ENCODE data around the gene NAB1.

GRCh38 chr2:190698895-190699294 lies 50.0 kb downstream of the NAB1 start:
- TF ChIP-seq, protein P1, sequence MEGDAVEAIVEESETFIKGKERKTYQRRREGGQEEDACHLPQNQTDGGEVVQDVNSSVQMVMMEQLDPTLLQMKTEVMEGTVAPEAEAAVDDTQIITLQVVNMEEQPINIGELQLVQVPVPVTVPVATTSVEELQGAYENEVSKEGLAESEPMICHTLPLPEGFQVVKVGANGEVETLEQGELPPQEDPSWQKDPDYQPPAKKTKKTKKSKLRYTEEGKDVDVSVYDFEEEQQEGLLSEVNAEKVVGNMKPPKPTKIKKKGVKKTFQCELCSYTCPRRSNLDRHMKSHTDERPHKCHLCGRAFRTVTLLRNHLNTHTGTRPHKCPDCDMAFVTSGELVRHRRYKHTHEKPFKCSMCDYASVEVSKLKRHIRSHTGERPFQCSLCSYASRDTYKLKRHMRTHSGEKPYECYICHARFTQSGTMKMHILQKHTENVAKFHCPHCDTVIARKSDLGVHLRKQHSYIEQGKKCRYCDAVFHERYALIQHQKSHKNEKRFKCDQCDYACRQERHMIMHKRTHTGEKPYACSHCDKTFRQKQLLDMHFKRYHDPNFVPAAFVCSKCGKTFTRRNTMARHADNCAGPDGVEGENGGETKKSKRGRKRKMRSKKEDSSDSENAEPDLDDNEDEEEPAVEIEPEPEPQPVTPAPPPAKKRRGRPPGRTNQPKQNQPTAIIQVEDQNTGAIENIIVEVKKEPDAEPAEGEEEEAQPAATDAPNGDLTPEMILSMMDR (IDR thresholded peaks at IDR 0.05): peak in 2 of 4 donors; percentile 12 to 15
- no peak for TF ChIP-seq POLR2A (IDR thresholded peaks at IDR 0.05)

Data from right lobe of liver (tissue), 4 donors.